CD4-positive, alpha-beta T cell treated with Interleukin-10 for 1 hour (primary cell): Measurements from ENCODE around the gene VIT.
A peak's percentile ranks its signal among the peaks of the same experiment; 100 is the strongest.
"Not testable (repeated sequence)": the region's sequence is repeated elsewhere in the genome, so short reads cannot be mapped to it uniquely, and the experiment has no call there.

Experiments
- DNase-seq: peaks from one replicate; pipeline ENCODE4 v3.0.0-alpha.2; 2020

Gene VIT

GRCh38 chr2:36818542-36818941 is 122.0 kb downstream of the VIT start:
- DNase-seq = no peak

GRCh38 chr2:36819095-36819711 is 122.7 kb downstream of the VIT start:
- no peak for DNase-seq

GRCh38 chr2:36820942-36821605 is 124.6 kb downstream of the VIT start:
- DNase-seq = no peak

GRCh38 chr2:36823862-36824261 is 127.4 kb downstream of the VIT start:
- no peak for DNase-seq

- DNase-seq = no peak
These were observed 127.8 kb downstream of the VIT start for GRCh38 chr2:36824273-36824672.

GRCh38 chr2:36824683-36825082 is 128.2 kb downstream of the VIT start:
- DNase-seq = not testable (repeated sequence)

GRCh38 chr2:36831185-36831584 is 134.7 kb downstream of the VIT start:
- DNase-seq = no peak

GRCh38 chr2:36834203-36834602 is 137.7 kb downstream of the VIT start:
- DNase-seq = no peak

GRCh38 chr2:36834731-36835524 is 138.4 kb downstream of the VIT start:
- peak; percentile 10 for DNase-seq

- no peak for DNase-seq
These were observed 143.6 kb downstream of the VIT start for GRCh38 chr2:36839976-36840617.

GRCh38 chr2:36843838-36844237 is 147.3 kb downstream of the VIT start:
- DNase-seq = no peak

- no peak for DNase-seq
These were observed 152.8 kb downstream of the VIT start for GRCh38 chr2:36849265-36849664.

GRCh38 chr2:36854241-36854640 is 157.7 kb downstream of the VIT start:
- DNase-seq = no peak

- DNase-seq = no peak
These were observed 158.9 kb downstream of the VIT start for GRCh38 chr2:36855429-36855828.

GRCh38 chr2:36857713-36858112 is 161.2 kb downstream of the VIT start:
- no peak for DNase-seq

- no peak for DNase-seq
These were observed 162.3 kb downstream of the VIT start for GRCh38 chr2:36858551-36859365.

- no peak for DNase-seq
These were observed 162.9 kb downstream of the VIT start for GRCh38 chr2:36859366-36859792.

GRCh38 chr2:36861896-36862295 is 165.4 kb downstream of the VIT start:
- DNase-seq = no peak
